HG02678 (cell line): ENCODE data around the gene ARSD.
"Not testable (repeated sequence)": the region's sequence is repeated elsewhere in the genome, so short reads cannot be mapped to it uniquely, and the experiment has no call there.

ENCODE experiments used
- ATAC-seq: cut with Tn5 transposase; IDR thresholded peaks from one replicate; pipeline ENCODE4 v1.9.1; 2021; ENCODE audit warnings: mild to moderate bottlenecking, moderate library complexity; ENCODE audit not compliant: unreplicated experiment

The ARSD gene

DNA sequence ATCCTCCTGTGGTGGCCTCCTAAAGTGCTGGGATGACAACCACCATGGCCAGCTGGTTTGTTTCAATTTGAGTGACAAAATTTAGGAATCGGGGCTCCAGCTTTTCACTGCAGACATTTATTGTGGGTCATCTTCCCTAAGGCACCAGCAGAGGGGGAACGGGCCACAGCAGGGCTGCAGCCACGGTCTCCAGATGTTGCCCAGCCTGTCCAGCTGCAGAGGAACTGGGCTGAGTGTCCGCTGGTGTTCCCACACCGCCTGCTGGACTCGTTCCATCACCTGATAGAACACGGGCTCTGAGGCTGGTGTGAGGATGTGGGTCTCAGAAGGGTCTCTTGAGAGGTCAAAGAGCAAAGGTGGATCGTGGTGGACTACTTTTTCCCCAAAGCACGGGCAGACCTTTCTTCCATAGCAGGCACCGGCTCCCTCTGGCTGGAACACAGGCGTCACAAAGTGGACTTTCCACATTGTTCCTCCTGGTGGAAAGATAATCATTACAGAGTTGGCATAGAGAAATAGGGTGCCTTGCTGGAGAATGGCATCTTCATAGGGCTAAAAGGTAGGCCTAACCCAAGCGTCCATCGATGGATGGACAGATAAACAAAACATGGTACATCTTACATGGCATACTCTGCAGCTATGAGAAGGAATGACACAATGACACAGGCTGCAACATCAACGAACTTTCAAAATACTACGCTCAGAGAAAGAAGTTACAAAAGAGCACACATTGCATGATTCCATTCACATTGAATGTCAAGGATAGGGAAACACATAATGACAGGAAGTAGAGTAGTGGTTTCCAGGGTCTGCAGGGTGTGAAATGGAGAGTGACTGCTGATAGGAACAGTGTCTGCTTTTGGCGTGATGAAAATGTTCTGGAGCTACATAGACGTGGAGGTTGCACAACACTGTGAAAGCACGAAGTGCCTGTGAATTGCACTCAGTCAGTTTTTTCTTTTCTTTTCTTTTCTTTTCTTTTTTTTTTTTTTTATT lies 5.9 kb upstream of the ARSD start:
- no peak for ATAC-seq

- ATAC-seq: no peak
Observed at GRCh38 chrX:2933125-2933900, 4.2 kb upstream of the ARSD start.

- ATAC-seq: no peak
Observed at GRCh38 chrX:2931612-2932011, 2.5 kb upstream of the ARSD start.

GRCh38 chrX:2931155-2931554 lies 2.0 kb upstream of the ARSD start:
- no peak for ATAC-seq

DNA sequence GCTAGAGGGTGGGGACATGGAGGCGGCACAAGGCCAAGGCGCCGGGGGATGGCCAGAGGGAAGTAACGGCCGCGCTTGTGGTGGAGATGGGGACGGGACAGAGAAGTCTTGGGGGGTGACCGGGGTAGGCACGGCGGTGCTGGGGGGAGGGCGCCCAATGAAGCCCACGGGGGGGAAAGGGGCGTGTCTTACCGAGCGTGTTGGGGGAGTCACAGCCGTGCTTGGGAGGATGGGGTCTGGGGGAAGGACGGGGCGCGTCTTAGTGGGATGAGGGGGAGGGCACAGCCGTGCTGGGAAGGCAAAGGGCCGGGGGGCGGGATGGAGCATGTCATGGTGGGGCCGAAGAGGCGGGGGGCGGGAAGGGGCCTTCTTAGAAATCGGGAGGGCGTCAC lies 952 bp downstream of the ARSD start:
- ATAC-seq: no peak

- no peak for ATAC-seq
Observed at GRCh38 chrX:2926664-2927275, 2.4 kb downstream of the ARSD start.

GRCh38 chrX:2926255-2926654 lies 2.9 kb downstream of the ARSD start:
- not testable (repeated sequence) for ATAC-seq

DNA sequence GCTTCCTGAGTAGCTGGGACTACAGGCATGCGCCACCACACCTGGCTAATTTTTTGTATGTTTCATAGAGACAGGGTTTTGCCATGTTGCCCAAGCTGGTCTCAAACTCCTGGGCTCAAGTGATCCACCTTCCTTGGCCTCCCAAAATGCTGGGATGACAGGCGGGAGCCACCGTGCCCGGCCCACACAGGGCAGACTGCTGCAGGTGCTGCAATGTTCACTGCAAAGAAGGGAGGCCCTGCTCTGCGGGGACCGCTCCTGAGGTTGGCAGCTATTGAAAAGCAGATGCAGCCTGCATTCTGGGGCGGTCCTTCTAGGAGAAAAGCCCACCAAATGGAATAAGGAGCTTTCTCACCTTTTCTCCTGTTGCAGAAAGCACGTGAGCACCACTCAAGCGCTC lies 5.0 kb downstream of the ARSD start:
- no peak for ATAC-seq

- no peak for ATAC-seq
Observed at GRCh38 chrX:2921750-2922149, 7.4 kb downstream of the ARSD start.

DNA sequence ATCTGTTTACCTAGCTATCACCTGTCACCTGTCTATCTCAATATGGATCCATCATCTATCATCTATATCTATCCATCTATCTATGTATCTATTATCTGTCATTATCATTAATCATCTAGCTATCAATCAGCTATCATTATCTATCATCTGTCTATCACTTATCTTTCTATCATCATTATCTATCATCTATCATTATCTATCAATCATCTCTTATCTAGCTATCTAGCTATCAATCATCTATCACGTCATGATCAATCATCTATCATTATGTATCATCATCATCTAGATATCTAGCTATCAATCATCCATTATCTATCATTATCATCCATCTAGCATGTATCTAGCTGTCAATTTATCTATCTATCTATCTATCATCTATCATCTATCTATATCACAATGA lies 7.9 kb downstream of the ARSD start:
- no peak for ATAC-seq

DNA sequence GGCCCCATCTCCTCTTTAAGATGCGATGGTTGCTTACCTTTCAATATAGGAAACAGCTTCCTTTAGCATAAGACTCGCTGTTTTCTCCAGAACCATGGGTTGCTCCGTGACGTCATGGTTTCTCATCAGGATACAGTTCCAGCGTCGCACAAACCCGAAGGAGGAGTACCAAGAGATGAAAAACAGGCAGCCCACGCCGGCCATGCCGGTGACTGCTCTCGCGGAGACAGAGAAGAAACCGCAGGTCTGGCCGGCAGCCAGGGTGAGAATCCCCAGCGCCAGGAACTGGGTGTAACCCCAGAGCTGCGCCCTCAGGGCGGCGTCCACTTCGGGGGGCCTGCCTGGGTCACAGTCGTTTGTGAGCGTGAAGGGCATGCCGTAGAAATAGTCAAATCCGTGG lies 11.4 kb downstream of the ARSD start:
- ATAC-seq: no peak

- ATAC-seq: no peak
Observed at GRCh38 chrX:2913118-2913517, 16.0 kb downstream of the ARSD start.

- ATAC-seq: no peak
Observed at GRCh38 chrX:2910109-2910508, 19.0 kb downstream of the ARSD start.

DNA sequence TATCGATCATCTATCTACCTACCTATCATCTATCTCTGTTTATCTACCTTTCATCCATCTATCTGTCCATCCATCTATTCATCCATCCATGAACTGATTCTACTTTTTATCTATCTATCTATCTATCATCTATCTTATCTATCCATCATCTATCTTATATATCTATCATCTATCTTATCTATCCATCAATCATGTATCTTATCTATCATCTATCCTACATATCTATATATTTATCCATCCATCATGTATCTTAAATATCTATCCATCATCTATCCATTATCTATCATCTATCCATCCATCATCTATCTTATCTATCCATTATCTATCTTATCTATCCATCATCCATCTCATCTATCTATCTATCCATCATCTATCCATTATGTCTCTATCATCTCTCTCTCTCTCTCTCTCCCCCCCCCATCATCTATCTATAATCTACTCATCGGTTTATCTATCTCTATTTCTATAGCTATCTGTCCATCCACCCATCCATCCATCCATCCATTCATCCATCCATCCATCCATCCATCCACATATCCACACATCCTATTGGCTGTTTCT lies 20.9 kb downstream of the ARSD start:
- no peak for ATAC-seq

DNA sequence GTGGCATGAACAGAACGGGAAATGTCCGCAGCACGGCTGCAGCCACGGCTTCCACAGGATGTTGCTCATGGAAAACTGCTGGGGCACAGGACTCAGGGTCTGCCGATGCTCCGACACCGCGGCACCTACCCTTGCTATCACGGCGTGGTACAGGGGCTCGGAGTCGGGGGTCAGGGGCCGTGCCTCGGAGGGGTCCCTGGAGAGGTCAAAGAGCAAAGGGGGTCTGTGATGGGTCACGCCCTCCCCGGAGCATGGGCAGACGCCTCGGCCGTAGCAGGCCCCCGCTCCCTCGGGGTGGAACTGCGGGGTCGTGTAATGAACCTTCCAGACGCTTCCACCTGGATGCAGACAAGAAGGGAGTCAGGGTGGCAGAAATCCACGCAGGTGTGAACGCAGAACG lies 21.8 kb downstream of the ARSD start:
- no peak for ATAC-seq

GRCh38 chrX:2903366-2903765 lies 25.8 kb downstream of the ARSD start:
- no peak for ATAC-seq

- no peak for ATAC-seq
Observed at GRCh38 chrX:2902841-2903240, 26.3 kb downstream of the ARSD start.

GRCh38 chrX:2901367-2902036 lies 27.6 kb downstream of the ARSD start:
- no peak for ATAC-seq

DNA sequence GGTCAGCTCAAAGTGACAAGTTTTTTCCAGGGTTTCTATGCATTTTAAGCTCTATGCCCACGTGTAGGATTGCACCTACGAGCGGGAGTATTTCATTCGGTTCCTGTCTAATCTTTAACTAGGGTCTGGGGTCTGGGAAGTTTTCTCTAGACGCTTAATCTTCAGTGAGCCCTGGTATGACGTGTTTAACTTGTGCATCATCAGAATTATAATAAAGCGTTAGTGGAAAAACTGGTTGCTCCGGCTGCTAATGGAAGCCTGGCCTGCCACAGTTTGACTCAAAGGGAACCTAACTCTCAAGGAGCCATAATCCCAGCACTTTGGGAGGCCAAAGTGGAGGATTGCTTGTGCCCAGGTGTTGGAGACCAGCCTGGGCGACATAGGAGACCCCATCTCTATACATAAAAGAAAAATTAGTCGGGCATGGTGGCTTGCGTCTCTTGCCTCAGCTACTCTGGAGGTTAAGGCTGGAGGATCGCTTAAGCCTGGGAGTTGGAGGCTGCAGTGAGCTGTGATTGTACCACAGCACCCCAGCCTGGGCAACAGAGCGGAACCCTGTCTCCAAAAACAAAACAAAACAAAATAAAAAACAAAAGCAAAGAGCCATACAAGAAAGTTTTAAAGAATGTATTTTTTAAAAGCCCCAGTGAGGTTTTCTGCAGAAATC lies 30.2 kb downstream of the ARSD start:
- no peak for ATAC-seq
